Sciatic nerve (tissue), 2 donors: Measurements from ENCODE around the gene NR1H3. TPM values are rescaled to one million over a fixed set of nuclear protein-coding genes. Genes with fewer than 3 reads are reported as not detected.

Experiments
- ATAC-seq: fragments of 200-7000 bp; cut with Tn5 transposase; one replicate; pipeline ENCODE4 v1.9.1; 2020; ENCODE audit warnings: mild to moderate bottlenecking, moderate library complexity
- DNase-seq: peaks from one replicate; pipeline ENCODE4 v3.0.0-alpha.2; 2020; ENCODE audit warnings: low spot score
- intact Hi-C: fragments of 100-400 bp; cut with DNase I; formaldehyde crosslinking; loops from one replicate; pipeline ENCODE4 v1.14.2; 2022
- total RNA-seq: library from RNA; stranded (reverse); fragmentation: NEBNext Ultra II Directional; extraction: Animal tissue kit (Norgen Biotek cat#: 25700); gene quantifications from one replicate; pipeline ENCODE4 v1.2.1, GENCODE V29; 2021
- donor health status: DM: no; HTN: no; CAD: no.
- donor health status: DM: no; HTN: no; CAD: no.

NR1H3 gene
- total RNA-seq, 1 donor from 2014 or later = 132 TPM

- no peak for DNase-seq
- intact Hi-C loops = no loop called here
- no peak for ATAC-seq
Observed at GRCh38 chr11:47264521-47264920, 6.7 kb downstream of the NR1H3 start.

GRCh38 chr11:47267876-47268275 lies 10.1 kb downstream of the NR1H3 start:
- no peak for DNase-seq
- no peak for ATAC-seq
- intact Hi-C loops = no loop called here

GRCh38 chr11:47268448-47269001 lies 10.7 kb downstream of the NR1H3 start:
- DNase-seq = no peak
- no peak for ATAC-seq
- intact Hi-C loops = no loop called here

- DNase-seq (peak; percentile 93), ATAC-seq (peak; percentile 93)
- intact Hi-C loops = no loop called here
Observed at GRCh38 chr11:47269002-47269828, 11.4 kb downstream of the NR1H3 start.

- intact Hi-C loops = no loop called here
- ATAC-seq (peak; percentile 88), DNase-seq (peak; percentile 90)
Observed at GRCh38 chr11:47269829-47270305, 12.1 kb downstream of the NR1H3 start, which contains the start of gene MADD. TSS of gene MADD (plus strand) at chr11:47270133.

- intact Hi-C loops = no loop called here
- ATAC-seq = peak; percentile 16
- no peak for DNase-seq
Observed at GRCh38 chr11:47270331-47271271, 12.8 kb downstream of the NR1H3 start.

- DNase-seq = no peak
- no peak for ATAC-seq
- intact Hi-C loops = no loop called here
Observed at GRCh38 chr11:47271328-47271727, 13.5 kb downstream of the NR1H3 start.

- DNase-seq (no peak), ATAC-seq (no peak)
- intact Hi-C loops = no loop called here
Observed at GRCh38 chr11:47271961-47272661, 14.3 kb downstream of the NR1H3 start.

GRCh38 chr11:47272706-47273105 lies 14.9 kb downstream of the NR1H3 start:
- ATAC-seq (no peak), DNase-seq (no peak)
- intact Hi-C loops = no loop called here

GRCh38 chr11:47274495-47275235 lies 16.9 kb downstream of the NR1H3 start:
- intact Hi-C loops = no loop called here
- peak; percentile 53 for DNase-seq
- ATAC-seq = no peak

- intact Hi-C loops = no loop called here
- no peak for ATAC-seq
- DNase-seq = no peak
Observed at GRCh38 chr11:47276923-47277322, 19.1 kb downstream of the NR1H3 start.

GRCh38 chr11:47278058-47278457 lies 20.3 kb downstream of the NR1H3 start:
- intact Hi-C loops = no loop called here
- ATAC-seq = no peak

GRCh38 chr11:47278769-47279168 lies 21.0 kb downstream of the NR1H3 start:
- no peak for ATAC-seq
- intact Hi-C loops = no loop called here
- DNase-seq = no peak

More at GRCh38 chr11:47278058-47278457, 20.3 kb downstream of the NR1H3 start:
- no peak for DNase-seq

- intact Hi-C loops = no loop called here
- ATAC-seq (no peak), DNase-seq (no peak)
Observed at GRCh38 chr11:47280099-47280498, 22.3 kb downstream of the NR1H3 start.

GRCh38 chr11:47280860-47281259 lies 23.1 kb downstream of the NR1H3 start:
- DNase-seq = no peak
- intact Hi-C loops = no loop called here
- no peak for ATAC-seq

- no peak for DNase-seq
- no peak for ATAC-seq
- intact Hi-C loops = no loop called here
Observed at GRCh38 chr11:47282462-47282861, 24.7 kb downstream of the NR1H3 start.

- DNase-seq = no peak
- intact Hi-C loops = no loop called here
- ATAC-seq = no peak
Observed at GRCh38 chr11:47284151-47284550, 26.4 kb downstream of the NR1H3 start.
